Hindlimb muscle (tissue), 1 donor: ENCODE results near the gene ING1. TPM values are rescaled to one million over a fixed set of nuclear protein-coding genes. Genes with fewer than 3 reads are reported as not detected.
A peak's percentile ranks its signal among the peaks of the same experiment; 100 is the strongest.
"Not testable (repeated sequence)": the region's sequence is repeated elsewhere in the genome, so short reads cannot be mapped to it uniquely, and the experiment has no call there.

ENCODE experiments used
- DNase-seq: peaks from one replicate; pipeline ENCODE4 v3.0.0-alpha.2; 2013
- polyA plus RNA-seq: library from polyadenylated mRNA; unstranded; fragments of 120-200 nt; gene quantifications from one replicate; pipeline ENCODE4 v1.2.1, GENCODE V29; 2013; ENCODE audit not compliant: insufficient read length

The ING1 gene
- polyA plus RNA-seq, 1 donor: 10.1 TPM

DNA sequence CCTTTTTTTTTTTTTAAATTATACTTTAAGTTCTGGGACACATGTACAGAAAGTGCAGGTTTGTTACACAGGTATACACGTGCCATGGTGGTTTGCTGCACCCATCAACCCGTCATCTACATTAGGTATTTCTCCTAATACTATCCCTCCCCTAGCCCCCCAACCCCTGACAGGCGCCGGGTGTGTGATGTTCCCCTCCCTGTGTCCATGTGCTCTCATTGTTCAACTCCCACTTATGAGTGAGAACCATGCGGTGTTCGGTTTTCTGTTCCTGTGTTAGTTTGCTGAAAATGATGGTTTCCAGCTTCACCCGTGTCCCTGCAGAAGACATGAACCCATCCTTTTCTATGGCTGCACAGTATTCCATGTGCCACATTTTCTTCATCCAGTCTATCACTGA, 17.7 kb upstream of the ING1 start:
- DNase-seq: not testable (repeated sequence)

DNA sequence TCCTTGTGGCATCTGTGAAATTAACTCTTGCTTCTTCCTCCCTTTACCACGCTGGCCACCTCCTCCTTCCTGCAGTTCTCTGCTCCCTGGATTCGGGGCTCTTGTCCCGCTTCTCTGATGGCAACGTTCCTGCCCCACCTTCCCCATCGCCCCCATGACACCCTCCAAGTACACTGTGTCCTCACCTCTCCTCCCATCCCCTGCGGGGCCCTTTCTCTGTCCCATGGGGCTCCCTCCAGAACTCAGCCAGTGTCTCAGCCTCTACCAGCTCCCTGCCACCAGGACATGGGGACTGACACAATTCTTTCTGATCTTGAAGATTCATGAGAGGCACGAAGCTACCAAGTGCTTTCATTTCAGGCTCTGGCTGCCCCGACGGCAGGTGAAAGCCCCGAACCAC, 16.7 kb upstream of the ING1 start:
- DNase-seq: no peak

DNA sequence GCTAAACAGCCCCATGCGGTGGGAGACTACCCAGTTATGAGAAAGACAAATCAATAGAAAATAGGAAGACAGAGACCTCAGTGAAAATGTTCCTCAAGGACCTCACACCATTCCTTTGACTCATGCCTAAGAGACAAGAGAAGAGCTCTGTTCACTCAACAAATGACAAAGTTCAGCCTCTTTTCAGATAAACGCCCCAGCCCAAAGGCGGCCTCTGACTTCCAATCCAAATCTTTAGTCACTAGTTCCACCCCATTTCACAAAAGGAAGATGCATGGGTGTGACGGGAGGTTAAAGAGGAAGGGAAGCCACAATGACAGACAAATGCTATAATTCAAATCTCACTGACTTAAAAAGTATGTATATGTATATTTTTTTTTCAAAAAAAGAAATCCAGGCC, 15.7 kb upstream of the ING1 start:
- DNase-seq: no peak

GRCh38 chr13:110698689-110699088, 14.8 kb upstream of the ING1 start:
- DNase-seq: no peak

DNA sequence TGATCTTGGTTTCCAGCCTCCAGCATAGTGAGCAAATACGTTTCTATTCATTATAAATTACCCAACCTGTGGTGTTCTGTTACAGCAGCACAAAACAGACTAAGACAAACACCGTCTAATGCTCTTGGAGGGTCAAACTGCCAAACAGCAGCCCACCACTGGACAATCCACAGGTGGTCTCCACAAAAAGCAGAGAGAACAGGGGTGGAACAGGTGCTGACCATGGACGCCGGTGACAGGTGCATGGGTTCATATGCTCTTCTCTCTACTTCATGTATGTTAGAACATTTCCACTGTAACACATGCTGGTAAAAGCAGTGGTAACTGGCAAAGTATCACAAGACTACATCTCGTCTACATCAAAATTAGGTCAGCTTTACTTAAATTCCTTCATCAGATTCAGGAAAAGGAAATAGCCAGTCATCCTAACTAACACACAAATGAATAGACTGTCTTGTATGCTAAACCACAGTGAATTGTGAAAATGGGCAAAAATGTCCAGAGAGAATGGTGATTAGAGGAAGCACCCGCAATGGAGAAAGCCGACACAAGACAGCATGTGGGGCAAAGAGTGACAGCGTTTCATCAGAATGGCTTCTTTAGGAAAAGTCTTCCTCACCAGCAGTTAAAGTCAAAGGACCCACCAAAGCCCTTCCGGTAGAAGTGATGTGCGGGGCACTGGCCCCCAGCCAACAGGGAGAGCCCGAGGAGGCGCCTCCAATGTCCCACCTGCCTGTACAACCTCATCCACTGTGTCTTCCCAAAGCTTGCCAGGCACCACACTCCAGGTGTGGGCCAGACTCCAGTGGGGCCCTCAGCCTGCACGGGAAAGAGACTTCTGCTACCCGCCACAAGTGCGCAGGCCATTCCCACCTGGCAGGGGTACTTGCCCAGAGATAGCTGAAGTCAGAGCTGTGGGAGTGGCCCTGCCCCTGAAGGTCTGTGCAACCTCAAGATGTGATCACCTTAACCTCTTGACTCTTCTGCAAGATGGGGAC, 14.1 kb upstream of the ING1 start:
- DNase-seq: no peak

DNA sequence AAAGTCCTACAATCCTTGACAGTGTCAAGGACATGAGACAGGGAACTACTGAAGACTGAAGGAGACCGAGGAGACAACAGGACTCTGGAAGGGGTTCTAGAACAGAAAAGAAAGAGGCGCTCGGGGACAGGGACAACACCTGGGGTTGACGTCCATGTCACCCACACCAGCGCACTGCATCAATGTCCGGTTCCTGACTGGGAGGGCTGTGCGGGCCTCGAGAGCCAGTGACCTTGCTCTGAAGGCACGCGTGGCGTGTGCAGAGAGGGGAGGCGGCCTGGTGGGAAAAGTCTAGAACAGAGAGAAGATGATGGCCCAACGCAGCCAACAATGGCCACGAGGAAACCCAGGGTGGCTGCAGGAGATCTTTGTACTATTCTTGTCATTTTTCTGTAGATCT, 13.3 kb upstream of the ING1 start:
- DNase-seq: no peak

GRCh38 chr13:110700641-110701040, 12.9 kb upstream of the ING1 start:
- DNase-seq: no peak

DNA sequence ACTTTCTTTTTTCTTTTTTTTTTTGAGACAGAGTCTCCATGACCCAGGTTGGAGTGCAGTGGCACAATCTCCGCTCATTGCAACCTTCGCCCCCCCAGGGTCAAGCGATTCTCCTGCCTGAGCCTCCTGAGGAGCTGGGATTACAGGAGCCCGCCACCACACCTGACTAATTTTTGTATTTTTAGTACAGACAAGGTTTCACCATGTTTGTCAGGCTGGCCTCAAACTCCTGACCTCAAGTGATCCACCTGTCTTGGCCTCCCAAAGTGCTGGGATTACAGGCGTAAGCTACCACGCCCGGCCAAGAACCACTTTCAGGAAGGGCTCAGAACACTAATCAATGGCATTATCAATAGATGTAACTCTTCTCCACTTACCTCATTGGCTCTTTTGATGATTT, 12.4 kb upstream of the ING1 start:
- not testable (repeated sequence) for DNase-seq

DNA sequence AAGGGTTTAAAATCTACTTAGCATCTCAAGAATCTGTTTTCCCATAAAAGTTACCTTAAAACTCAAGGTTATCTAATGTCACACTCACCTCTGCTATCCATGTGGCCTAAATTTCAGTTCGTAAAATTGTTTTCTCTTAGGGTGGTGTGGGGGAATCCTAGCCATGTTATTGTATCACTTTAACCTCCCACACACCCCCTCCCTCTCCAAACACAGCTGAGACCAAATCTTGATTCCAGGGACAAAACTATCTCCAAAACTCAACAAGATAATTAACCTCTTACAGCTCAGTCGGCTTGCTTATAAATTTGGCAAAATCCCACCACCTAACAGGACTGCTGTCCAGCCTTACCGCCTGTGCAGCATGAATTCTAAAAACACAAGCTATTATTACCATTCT, 11.4 kb upstream of the ING1 start:
- DNase-seq: no peak

DNA sequence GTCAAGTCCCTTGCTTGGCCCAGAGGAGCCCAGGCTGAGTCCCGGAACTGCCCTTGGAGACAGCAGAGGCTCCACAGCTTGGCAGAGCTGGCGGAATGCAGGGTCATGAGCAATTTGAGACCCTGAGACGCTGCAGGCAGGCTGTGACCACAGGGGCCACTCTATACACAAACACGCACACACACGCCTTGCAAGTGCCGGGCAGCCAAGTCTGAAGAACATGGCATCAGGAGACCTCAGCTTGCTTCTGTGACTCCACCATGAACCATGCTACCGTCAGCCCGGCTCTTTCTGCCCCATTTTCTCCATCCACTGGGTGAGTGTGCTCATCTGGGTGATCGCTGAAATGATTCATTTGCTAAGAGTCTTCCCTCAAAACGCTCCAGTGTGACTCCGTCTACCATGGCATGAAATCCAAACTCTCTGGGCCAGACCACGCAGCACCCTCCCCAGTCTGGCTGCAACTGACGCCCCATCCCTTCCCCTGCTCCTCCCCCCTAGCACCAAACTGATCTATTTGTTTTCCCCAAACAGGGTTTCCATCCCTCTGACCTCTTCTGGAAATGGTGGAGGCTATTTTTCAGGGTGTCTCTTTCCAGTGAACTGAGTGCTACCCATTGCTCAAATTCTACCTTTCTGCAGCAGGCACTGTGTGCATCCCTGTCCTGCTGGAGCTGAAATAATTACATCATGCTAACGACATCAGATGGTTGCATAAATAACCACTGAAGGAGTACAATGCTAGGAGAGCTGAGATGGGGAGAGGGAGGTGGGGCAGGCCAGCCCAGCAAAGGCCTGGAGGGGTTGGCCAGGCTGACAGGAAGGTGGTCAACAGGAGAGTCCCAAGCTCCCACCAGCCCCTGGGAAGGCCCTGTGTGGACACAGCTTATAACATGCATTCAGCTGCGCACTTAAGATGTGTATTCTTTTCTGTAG, 10.6 kb upstream of the ING1 start:
- DNase-seq: no peak

- no peak for DNase-seq
Observed at GRCh38 chr13:110705356-110705825, 8.1 kb upstream of the ING1 start.

- peak; percentile 94 for DNase-seq
Observed at GRCh38 chr13:110705826-110706569, 7.5 kb upstream of the ING1 start, which contains the start of gene CARS2. CARS2 (minus strand) TSS chr13:110706116; CDS start chr13:110706093, 23 bp downstream.

- no peak for DNase-seq
Observed at GRCh38 chr13:110706570-110707372, 6.7 kb upstream of the ING1 start.

GRCh38 chr13:110712081-110712848, 1.2 kb upstream of the ING1 start:
- peak; percentile 94 for DNase-seq

DNA sequence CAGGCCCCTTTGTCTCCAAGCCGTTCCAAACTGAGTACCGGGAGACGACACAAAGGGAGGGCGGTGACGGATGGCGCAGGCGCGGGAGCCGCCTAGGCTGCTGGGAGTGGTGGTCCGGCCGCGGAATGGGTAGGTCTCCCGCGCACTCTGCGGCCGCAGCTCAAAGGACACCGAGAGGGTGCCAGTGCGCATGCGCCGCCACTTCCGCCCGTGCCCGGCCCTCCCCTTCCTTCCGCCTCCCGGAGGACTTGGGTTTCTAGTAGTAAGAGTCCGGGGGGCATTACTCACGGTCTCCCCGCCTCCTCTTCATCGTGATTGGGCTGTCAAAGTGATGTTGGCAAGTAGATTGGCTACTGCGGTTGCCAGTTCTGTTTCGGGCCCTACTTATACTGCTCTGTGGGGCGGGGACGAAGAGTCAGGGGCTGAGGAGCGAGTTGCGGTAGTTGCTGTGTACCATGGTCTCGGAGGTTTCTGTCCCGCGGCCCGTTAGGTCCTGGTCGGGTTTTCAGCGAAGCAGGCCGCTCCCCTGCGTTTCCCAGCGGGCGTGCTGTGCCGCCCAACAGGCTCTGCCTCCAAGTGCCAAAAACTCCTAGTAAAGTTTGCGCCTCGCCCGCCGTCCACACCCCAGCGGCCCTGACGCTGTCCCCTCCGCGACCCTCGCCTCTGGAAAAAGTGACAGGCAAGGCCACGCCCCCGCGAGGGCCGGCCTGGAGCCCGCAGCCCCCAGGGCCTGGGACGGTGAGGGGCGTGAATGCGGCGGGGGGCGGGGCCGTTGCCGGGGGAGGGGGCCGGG, 455 bp upstream of the ING1 start:
- peak; percentile 99 for DNase-seq

DNA sequence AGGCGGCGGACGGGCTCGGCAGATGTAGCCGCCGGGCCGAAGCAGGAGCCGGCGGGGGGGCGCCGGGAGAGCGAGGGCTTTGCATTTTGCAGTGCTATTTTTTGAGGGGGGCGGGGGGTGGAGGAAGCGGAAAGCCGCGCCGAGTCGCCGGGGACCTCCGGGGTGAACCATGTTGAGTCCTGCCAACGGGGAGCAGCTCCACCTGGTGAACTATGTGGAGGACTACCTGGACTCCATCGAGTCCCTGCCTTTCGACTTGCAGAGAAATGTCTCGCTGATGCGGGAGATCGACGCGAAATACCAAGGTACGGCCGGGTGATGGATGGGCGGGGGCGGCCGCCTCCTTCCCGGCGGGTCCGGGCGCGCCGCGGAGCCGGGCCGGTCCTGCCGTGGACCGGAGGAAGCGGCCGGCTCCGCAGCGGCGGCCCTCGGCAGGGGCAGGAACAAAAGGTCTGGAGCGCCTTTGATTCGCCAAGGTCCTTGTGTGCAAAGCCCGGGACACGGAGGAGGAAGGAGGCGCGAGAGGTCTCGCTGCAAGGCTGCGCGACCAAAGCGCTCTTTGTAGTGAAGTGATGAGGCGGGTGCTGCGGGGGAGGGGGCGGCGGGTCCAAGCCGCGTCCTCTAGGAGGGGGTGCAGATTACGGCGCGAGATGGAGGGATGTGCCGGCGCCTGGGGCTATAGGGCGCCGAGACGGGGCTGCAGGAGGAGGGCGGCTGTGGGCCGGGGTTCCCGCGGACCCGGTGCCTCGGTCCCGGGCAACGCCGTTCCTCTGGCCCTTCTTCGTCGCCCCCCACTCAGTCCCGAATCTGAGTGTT, 689 bp downstream of the ING1 start:
- DNase-seq: peak; percentile 50

DNA sequence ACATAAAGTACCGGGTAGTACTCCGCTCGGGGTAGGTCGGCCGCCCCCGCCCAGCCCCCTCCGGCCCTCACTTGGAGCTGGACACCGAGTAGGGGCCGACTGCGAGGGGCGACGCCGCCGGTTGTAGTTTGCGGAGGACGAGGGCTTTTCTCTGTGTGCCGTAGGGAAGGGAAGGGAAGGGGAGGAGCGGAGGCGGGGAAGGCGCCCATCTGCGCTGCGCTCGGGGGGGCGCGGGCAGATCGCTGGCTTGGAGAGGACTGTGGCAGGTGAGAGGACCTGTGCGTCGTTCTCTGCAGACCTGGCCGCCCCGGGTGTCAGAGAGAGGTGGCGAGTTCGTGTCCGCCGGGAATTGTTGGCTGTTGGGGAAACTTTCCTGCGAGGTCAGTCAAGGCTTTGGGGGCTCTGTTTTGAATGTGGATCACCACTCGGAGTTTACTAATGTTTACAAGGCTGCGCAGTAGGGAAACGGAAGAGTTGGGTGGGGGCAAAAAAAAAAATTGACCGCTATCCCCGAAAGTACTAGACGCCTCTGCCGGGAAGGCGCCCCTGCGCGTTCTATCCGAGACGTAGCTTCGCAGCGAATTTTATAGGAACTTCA, 1.4 kb downstream of the ING1 start:
- peak; percentile 79 for DNase-seq
